K562 (cell line): ENCODE data around the gene JAM2. TPM values are rescaled to one million over a fixed set of nuclear protein-coding genes. Genes with fewer than 3 reads are reported as not detected.

ENCODE experiments used
- BRD9 ChIP-seq: fragments of 450-650 bp; IDR thresholded peaks from 2 replicates; pipeline ENCODE4 v1.6.1; 2018; ENCODE audit warnings: low read depth; ENCODE audit not compliant: partially characterized antibody
- CCNT2 ChIP-seq: IDR thresholded peaks from 2 replicates; pipeline ENCODE4 v1.6.1; 2011; ENCODE audit warnings: borderline replicate concordance, low read depth, mild to moderate bottlenecking, moderate library complexity, mixed read lengths, low read length; ENCODE audit not compliant: insufficient read length; ENCODE audit errors: extremely low read depth
- JUND ChIP-seq, 2 experiments: IDR thresholded peaks; 2 replicates in 1 of 2; 3 replicates in 1 of 2; pipeline ENCODE4 v1.6.1; 2011; ENCODE audit warnings: borderline replicate concordance in 2 of 2, low read depth in 2 of 2, low read length in 2 of 2, improper control_type of control experiment in 1 of 2, missing biosample characterization in 1 of 2, missing genetic modification characterization in 1 of 2, missing genetic modification reagents in 1 of 2
- PHB ChIP-seq: fragments of 250-450 bp; sonication (Bioruptor Pico); IDR thresholded peaks from 2 replicates; pipeline ENCODE4 v1.5.0; 2021
- SIX5 ChIP-seq, 2 experiments: IDR thresholded peaks; 2 replicates each; pipeline ENCODE4 v1.6.1; 2011; ENCODE audit warnings: low read length in 2 of 2, borderline replicate concordance in 1 of 2, low read depth in 1 of 2, mild to moderate bottlenecking in 1 of 2, moderate library complexity in 1 of 2; ENCODE audit not compliant: insufficient read depth in 1 of 2
- TRIM24 ChIP-seq, 2 experiments: fragments of 450-650 bp; IDR thresholded peaks; 2 replicates each; pipeline ENCODE4 v1.6.1; 2016
- ZFPM2 ChIP-seq: fragments of 250-450 bp; sonication (Bioruptor Pico); IDR thresholded peaks from 2 replicates; pipeline ENCODE4 v1.5.1; 2022; ENCODE audit warnings: mild to moderate bottlenecking
- ZNF274 ChIP-seq: IDR thresholded peaks from 2 replicates; pipeline ENCODE4 v1.6.1; 2011; ENCODE audit warnings: low read depth, mild to moderate bottlenecking, low read length, moderate library complexity, borderline replicate concordance
- ZSCAN32 ChIP-seq: fragments of 450-650 bp; formaldehyde crosslinking; IDR thresholded peaks from 2 replicates; pipeline ENCODE4 v1.4.0; 2020; ENCODE audit warnings: mild to moderate bottlenecking, moderate library complexity
- polyA plus RNA-seq, 8 experiments: library from polyadenylated mRNA; depleted of rRNA in 4 of 8; stranded (reverse) in 5 of 8; unstranded in 3 of 8; fragments of >200 nt; fragmentation: Nextera tagmentation in 2 of 8; fragmentation: Illumina TruSeq in 1 of 8; extraction: Ambion mirVana in 2 of 8; extraction: Trizol in 1 of 8; gene quantifications; 2 replicates each; pipeline versions ENCODE4 v1.2.1 to v1.2.3, GENCODE V29; 2011 to 2014; ENCODE audit warnings: inconsistent platforms in 1 of 8, missing spikeins in 1 of 8
- total RNA-seq, 7 experiments: library from RNA; depleted of rRNA in 6 of 7; stranded (reverse); fragments of >200 nt in 6 of 7; fragmentation: Illumina TruSeq in 2 of 7; extraction: Trizol in 2 of 7; gene quantifications; 2 replicates each; pipeline versions ENCODE4 v1.2.1 to v1.2.3, GENCODE V29; 2011 to 2021; ENCODE audit warnings: low replicate concordance in 1 of 7
- TF ChIP-seq, protein P1 (sequence below): fragments of 250-450 bp; sonication (Bioruptor Pico); IDR thresholded peaks from 2 replicates; pipeline ENCODE4 v1.5.0; 2020; ENCODE audit warnings: mild to moderate bottlenecking, borderline replicate concordance
- TF ChIP-seq, protein P2 (sequence below): fragments of 250-450 bp; sonication (Bioruptor Pico); IDR thresholded peaks from 2 replicates; pipeline ENCODE4 v1.9.0; 2021; ENCODE audit warnings: mild to moderate bottlenecking, inconsistent platforms
- TF ChIP-seq, protein P3 (sequence below): sonication (generic); formaldehyde crosslinking; IDR thresholded peaks from 2 replicates; pipeline ENCODE4 v1.8.0; 2022; ENCODE audit warnings: mild to moderate bottlenecking, missing genetic modification reagents

JAM2 gene
- total and polyA plus RNA-seq, 9 of the 15 experiments (the other 6 are each of a cell fraction or from before 2014, with no cell fraction given): 0.03 to 0.08 (median 0.07) TPM; not detected in 6

DNA sequence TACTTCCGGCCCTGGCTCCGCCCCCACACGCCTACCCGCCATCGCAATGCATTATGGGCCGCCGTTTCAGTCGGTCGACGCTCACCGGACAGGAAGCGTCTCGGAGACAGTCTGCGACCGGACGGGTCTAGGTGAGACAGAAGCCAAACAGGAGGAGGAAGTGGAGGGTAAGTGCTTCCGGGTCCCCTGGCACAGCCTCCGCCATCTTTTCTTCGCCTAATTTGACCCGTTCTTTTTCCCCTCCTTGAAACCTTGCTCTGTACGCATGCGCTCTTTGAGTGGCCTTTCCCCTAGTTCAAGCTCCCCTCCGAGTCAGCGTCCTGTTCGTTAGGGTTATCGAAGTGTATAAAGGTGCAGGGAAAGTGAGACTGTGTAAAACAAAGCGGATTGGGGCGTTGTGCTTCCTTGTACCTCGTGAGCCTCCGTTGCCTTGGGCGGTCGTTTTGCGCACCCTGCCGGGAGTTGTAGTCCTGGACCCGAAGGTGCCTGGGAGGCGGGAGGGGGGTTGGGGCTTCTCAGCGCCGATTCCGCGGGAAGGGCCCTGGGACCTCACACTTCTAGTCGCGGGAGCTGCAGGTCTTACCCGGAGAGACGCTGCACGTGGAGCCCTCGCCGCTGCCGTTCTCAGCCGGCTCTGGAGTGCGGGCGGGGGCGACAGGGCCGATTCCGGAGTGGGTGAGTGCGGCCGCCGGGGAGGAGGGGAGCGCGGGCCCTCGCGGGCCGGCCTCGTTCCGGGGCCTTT, 96.0 kb downstream of the JAM2 start, which contains the start of the genes ATP5PF and GABPA (continued):
- TF ChIP-seq, protein P1, sequence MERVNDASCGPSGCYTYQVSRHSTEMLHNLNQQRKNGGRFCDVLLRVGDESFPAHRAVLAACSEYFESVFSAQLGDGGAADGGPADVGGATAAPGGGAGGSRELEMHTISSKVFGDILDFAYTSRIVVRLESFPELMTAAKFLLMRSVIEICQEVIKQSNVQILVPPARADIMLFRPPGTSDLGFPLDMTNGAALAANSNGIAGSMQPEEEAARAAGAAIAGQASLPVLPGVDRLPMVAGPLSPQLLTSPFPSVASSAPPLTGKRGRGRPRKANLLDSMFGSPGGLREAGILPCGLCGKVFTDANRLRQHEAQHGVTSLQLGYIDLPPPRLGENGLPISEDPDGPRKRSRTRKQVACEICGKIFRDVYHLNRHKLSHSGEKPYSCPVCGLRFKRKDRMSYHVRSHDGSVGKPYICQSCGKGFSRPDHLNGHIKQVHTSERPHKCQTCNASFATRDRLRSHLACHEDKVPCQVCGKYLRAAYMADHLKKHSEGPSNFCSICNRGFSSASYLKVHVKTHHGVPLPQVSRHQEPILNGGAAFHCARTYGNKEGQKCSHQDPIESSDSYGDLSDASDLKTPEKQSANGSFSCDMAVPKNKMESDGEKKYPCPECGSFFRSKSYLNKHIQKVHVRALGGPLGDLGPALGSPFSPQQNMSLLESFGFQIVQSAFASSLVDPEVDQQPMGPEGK (CRISPR knock-in tag): peak; percentile 83
- peak; percentile 57 for TF ChIP-seq CCNT2
- peak; percentile 4; the same call in 1 of the 2 replicates for TF ChIP-seq ZSCAN32 (CRISPR knock-in tag)
- no peak for TF ChIP-seq PHB
- TF ChIP-seq JUND (IDR thresholded peaks at IDR 0.05; ENCODE audit: borderline replicate concordance, low read depth, low read length): peak; percentile 75
- TF ChIP-seq JUND (tag; IDR thresholded peaks at IDR 0.05; ENCODE audit: borderline replicate concordance, low read depth, low read length): peak; percentile 69; the same call in 2 of the 3 replicates
- TF ChIP-seq, protein P2, sequence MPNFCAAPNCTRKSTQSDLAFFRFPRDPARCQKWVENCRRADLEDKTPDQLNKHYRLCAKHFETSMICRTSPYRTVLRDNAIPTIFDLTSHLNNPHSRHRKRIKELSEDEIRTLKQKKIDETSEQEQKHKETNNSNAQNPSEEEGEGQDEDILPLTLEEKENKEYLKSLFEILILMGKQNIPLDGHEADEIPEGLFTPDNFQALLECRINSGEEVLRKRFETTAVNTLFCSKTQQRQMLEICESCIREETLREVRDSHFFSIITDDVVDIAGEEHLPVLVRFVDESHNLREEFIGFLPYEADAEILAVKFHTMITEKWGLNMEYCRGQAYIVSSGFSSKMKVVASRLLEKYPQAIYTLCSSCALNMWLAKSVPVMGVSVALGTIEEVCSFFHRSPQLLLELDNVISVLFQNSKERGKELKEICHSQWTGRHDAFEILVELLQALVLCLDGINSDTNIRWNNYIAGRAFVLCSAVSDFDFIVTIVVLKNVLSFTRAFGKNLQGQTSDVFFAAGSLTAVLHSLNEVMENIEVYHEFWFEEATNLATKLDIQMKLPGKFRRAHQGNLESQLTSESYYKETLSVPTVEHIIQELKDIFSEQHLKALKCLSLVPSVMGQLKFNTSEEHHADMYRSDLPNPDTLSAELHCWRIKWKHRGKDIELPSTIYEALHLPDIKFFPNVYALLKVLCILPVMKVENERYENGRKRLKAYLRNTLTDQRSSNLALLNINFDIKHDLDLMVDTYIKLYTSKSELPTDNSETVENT (CRISPR knock-in tag): peak; percentile 68
- TF ChIP-seq SIX5 (IDR thresholded peaks at IDR 0.05; ENCODE audit: borderline replicate concordance in 1 of 2, insufficient read depth in 1 of 2, low read depth in 1 of 2, low read length in 2 of 2): peak; percentile 56 to 59; a peak in 3 of 4 replicates
- TF ChIP-seq ZNF274: no peak
- peak in 1 of 2 experiments; percentile 96; a peak in 2 of 4 replicates for TF ChIP-seq TRIM24 (IDR thresholded peaks at IDR 0.05)
- peak; percentile 86 for TF ChIP-seq BRD9
- TF ChIP-seq ZFPM2 (CRISPR knock-in tag): no peak
- TF ChIP-seq, protein P3, sequence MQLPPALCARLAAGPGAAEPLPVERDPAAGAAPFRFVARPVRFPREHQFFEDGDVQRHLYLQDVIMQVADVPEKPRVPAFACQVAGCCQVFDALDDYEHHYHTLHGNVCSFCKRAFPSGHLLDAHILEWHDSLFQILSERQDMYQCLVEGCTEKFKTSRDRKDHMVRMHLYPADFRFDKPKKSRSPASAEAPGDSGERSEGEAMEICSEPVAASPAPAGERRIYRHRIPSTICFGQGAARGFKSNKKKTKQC (CRISPR knock-in tag): no peak; the same call in 1 of the 2 replicates
- TF ChIP-seq, all 486 proteins: peak for 181
